NCI-H128 (cell line): ENCODE results near the gene IGF1.

Source experiments
- DNase-seq: peaks from one replicate; lab custom pipeline; 2025; ENCODE audit not compliant: unreplicated experiment; lab: John Stamatoyannopoulos, UW

The IGF1 gene

GRCh38 chr12:102429211-102430154 is 50.9 kb downstream of the IGF1 start:
- no peak for DNase-seq

GRCh38 chr12:102427543-102427941 is 52.8 kb downstream of the IGF1 start:
- no peak for DNase-seq

- DNase-seq, result no peak
These were observed 53.5 kb downstream of the IGF1 start for GRCh38 chr12:102426599-102427542.

GRCh38 chr12:102425109-102426039 is 55.0 kb downstream of the IGF1 start:
- no peak for DNase-seq

GRCh38 chr12:102423462-102423861 is 56.9 kb downstream of the IGF1 start:
- no peak for DNase-seq

- no peak for DNase-seq
These were observed 58.4 kb downstream of the IGF1 start for GRCh38 chr12:102421802-102422583.

- DNase-seq, result no peak
These were observed 61.1 kb downstream of the IGF1 start for GRCh38 chr12:102419094-102419764.

GRCh38 chr12:102417055-102417454 is 63.3 kb downstream of the IGF1 start:
- no peak for DNase-seq

GRCh38 chr12:102415515-102415914 is 64.8 kb downstream of the IGF1 start:
- no peak for DNase-seq

GRCh38 chr12:102413396-102413795 is 67.0 kb downstream of the IGF1 start:
- no peak for DNase-seq

- DNase-seq, result no peak
These were observed 69.9 kb downstream of the IGF1 start for GRCh38 chr12:102410511-102410910.

GRCh38 chr12:102408487-102409297 is 71.7 kb downstream of the IGF1 start:
- no peak for DNase-seq

GRCh38 chr12:102407776-102408486 is 72.4 kb downstream of the IGF1 start:
- DNase-seq, result no peak

GRCh38 chr12:102406033-102406584 is 74.3 kb downstream of the IGF1 start:
- peak; percentile 88 for DNase-seq

- DNase-seq, result no peak
These were observed 79.3 kb downstream of the IGF1 start for GRCh38 chr12:102401087-102401486.

GRCh38 chr12:102399653-102400052 is 80.7 kb downstream of the IGF1 start:
- DNase-seq, result no peak

- DNase-seq, result no peak
These were observed 84.1 kb downstream of the IGF1 start for GRCh38 chr12:102396276-102396675.
